ENCODE results near the gene CHRM4. TPM values are rescaled to one million over a fixed set of nuclear protein-coding genes. Genes with fewer than 3 reads are reported as not detected.

Gene CHRM4
- total and polyA plus RNA-seq, 2 of the 13 experiments (the other 11 are each of a cell fraction or from before 2014, with no cell fraction given): 0.13 to 0.21 TPM

- peak; percentile 15; the same call in 1 of the 2 replicates for TF ChIP-seq PATZ1 (CRISPR knock-in tag; IDR thresholded peaks at IDR 0.05)
- no peak for TF ChIP-seq GMEB1 (CRISPR knock-in tag; IDR thresholded peaks at IDR 0.05; ENCODE audit: borderline replicate concordance)
- peak; percentile 72 for TF ChIP-seq CTCF (CRISPR knock-in tag; IDR thresholded peaks at IDR 0.05)
- peak; percentile 39 for TF ChIP-seq SAP130 (CRISPR knock-in tag; IDR thresholded peaks at IDR 0.05; ENCODE audit: low read depth)
- TF ChIP-seq ZNF331 (CRISPR knock-in tag; IDR thresholded peaks at IDR 0.05): 0 out of 2 replicates have a peak, but pooled peaks have one; percentile 6
- 0 out of 2 replicates have a peak, but pooled peaks have one; percentile 23 for TF ChIP-seq YEATS2 (CRISPR knock-in tag; IDR thresholded peaks at IDR 0.05; ENCODE audit: borderline replicate concordance)
- TF ChIP-seq TFE3 (CRISPR knock-in tag; IDR thresholded peaks at IDR 0.05): peak; percentile 51; the same call in 1 of the 2 replicates
- peak; percentile 39; the same call in 1 of the 2 replicates for TF ChIP-seq KDM2A (CRISPR knock-in tag; IDR thresholded peaks at IDR 0.05; ENCODE audit: borderline replicate concordance, low read depth)
- peak; percentile 75 for TF ChIP-seq YY1 (IDR thresholded peaks at IDR 0.05; ENCODE audit: insufficient read depth, insufficient replicate concordance, low read depth, low read length)
- TF ChIP-seq ZBTB33 (CRISPR knock-in tag; IDR thresholded peaks at IDR 0.05): peak; percentile 50
- peak; percentile 61 for TF ChIP-seq XRCC5 (optimal IDR thresholded peaks at IDR 0.05; ENCODE audit: low read length)
- TF ChIP-seq TRIM24 (CRISPR knock-in tag; IDR thresholded peaks at IDR 0.05): no peak
- peak in 1 of 2 experiments; percentile 16; a peak in 1 of 4 replicates for TF ChIP-seq REST (IDR thresholded peaks at IDR 0.05; ENCODE audit: borderline replicate concordance in 1 of 2, low read depth in 1 of 2, low read length in 2 of 2)
- peak; percentile 30 for TF ChIP-seq STAG1 (CRISPR knock-in tag; IDR thresholded peaks at IDR 0.05)
Measured at GRCh38 chr11:46382646-46383403, 8.8 kb downstream of the CHRM4 start (continued).
